Measurements from ENCODE around the gene CFTR.

- TF ChIP-seq CTCF (IDR thresholded peaks at IDR 0.05) = no peak
- TF ChIP-seq EP300 (IDR thresholded peaks at IDR 0.05) = no peak
- TF ChIP-seq POLR2A (IDR thresholded peaks at IDR 0.05) = no peak
These were observed 227.3 kb downstream of the CFTR start for GRCh38 chr7:117707080-117707479.

All from ovary (tissue), 3 donors.